Measurements from ENCODE around the gene CACNA1A.

- TF ChIP-seq CTCF (optimal IDR thresholded peaks at IDR 0.05 in 1 of 3, IDR thresholded peaks at IDR 0.05 in 1 of 3, conservative IDR thresholded peaks at IDR 0.05 in 1 of 3; ENCODE audit: extremely low read depth in 1 of 3, insufficient read depth in 2 of 3, low read length in 3 of 3): no peak
- no peak for TF ChIP-seq EZH2 (IDR thresholded peaks at IDR 0.05; ENCODE audit: low read length)
These were observed 44.7 kb downstream of the CACNA1A start for GRCh38 chr19:13461536-13461935.

All from keratinocyte (primary cell).